DND-41 (cell line): Measurements from ENCODE around the gene CFAP91.
"Not testable (repeated sequence)": the region's sequence is repeated elsewhere in the genome, so short reads cannot be mapped to it uniquely, and the experiment has no call there.

ENCODE experiments used
- ATAC-seq: fragments of 200-7000 bp; cut with Tn5 transposase; 3 replicates; pipeline ENCODE4 v1.9.1; 2021; ENCODE audit warnings: low read depth; ENCODE audit not compliant: insufficient read depth
- DNase-seq: peaks from one replicate; pipeline ENCODE4 v3.0.0-alpha.2; 2020
- H2AFZ ChIP-seq: 2 replicates; pipeline ENCODE4 v1.6.0; 2012; ENCODE audit warnings: low read depth, low read length
- H3K27ac ChIP-seq: 2 replicates; pipeline ENCODE4 v1.5.1; 2012; ENCODE audit warnings: low read length, inconsistent platforms
- H3K27me3 ChIP-seq: fragments of 200-600 bp; sonication (generic); 2 replicates; pipeline ENCODE4 v1.6.0; 2012; ENCODE audit warnings: low read length, mild to moderate bottlenecking, inconsistent platforms; ENCODE audit not compliant: insufficient read depth, poor library complexity
- H3K36me3 ChIP-seq: 2 replicates; pipeline ENCODE4 v1.5.1; 2012; ENCODE audit warnings: low read length, inconsistent platforms; ENCODE audit not compliant: insufficient read depth
- H3K4me1 ChIP-seq: 2 replicates; pipeline ENCODE4 v1.5.1; 2012; ENCODE audit warnings: mild to moderate bottlenecking, low read length; ENCODE audit not compliant: insufficient read depth
- H3K4me2 ChIP-seq: 2 replicates; pipeline ENCODE4 v1.6.0; 2012; ENCODE audit warnings: mild to moderate bottlenecking, moderate library complexity, low read length, inconsistent platforms; ENCODE audit not compliant: insufficient read depth
- H3K4me3 ChIP-seq, 2 experiments: fragments of 200-600 bp in 1 of 2; shearing (Covaris generic) in 1 of 2; 2 replicates each; pipeline ENCODE4 v1.5.1; 2012 to 2016; ENCODE audit warnings: inconsistent platforms in 2 of 2, low read length in 2 of 2, mild to moderate bottlenecking in 2 of 2, low read depth in 1 of 2, moderate library complexity in 1 of 2
- H3K79me2 ChIP-seq: 2 replicates; pipeline ENCODE4 v1.6.0; 2012; ENCODE audit warnings: low read length, inconsistent platforms; ENCODE audit not compliant: insufficient read depth
- H3K9ac ChIP-seq: 2 replicates; pipeline ENCODE4 v1.6.0; 2012; ENCODE audit warnings: low read depth, mild to moderate bottlenecking, inconsistent platforms, low read length, moderate library complexity
- H3K9me3 ChIP-seq: 2 replicates; pipeline ENCODE4 v1.5.1; 2012; ENCODE audit warnings: low read length, moderate library complexity, mild to moderate bottlenecking, inconsistent platforms; ENCODE audit not compliant: insufficient read depth, severe bottlenecking
- H4K20me1 ChIP-seq: 2 replicates; pipeline ENCODE4 v1.6.0; 2012; ENCODE audit warnings: low read length; ENCODE audit not compliant: insufficient read depth
- CTCF ChIP-seq: IDR thresholded peaks from 2 replicates; pipeline ENCODE4 v1.5.1; 2012; ENCODE audit warnings: borderline replicate concordance, low read length, moderate library complexity, mild to moderate bottlenecking; ENCODE audit not compliant: poor library complexity, severe bottlenecking; ENCODE audit errors: extremely low read depth
- EZH2 ChIP-seq: IDR thresholded peaks from 3 replicates; pipeline ENCODE4 v1.6.1; 2012; ENCODE audit warnings: borderline replicate concordance, low read depth, mild to moderate bottlenecking, moderate library complexity, low read length, inconsistent platforms; ENCODE audit not compliant: severe bottlenecking

Gene CFAP91

DNA sequence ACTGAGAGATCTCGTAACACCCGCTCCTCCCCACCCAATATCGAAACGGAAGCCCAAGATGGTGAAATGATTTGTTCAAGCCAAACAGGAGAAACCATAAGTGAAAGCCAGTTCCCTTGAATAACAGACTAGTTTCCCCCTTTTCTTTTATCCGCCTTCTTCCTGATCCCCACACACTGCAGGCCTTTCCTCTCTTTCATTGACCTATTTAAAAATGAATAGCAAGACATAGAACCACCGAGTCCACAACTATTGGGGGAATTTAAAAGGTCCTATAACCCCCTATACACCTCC lies 25.2 kb upstream of the CFAP91 start:
- H3K27ac ChIP-seq = peak overlapping the region; percentile 92
- peak overlapping the region; percentile 16 to 65; a peak in 3 of 4 replicates for H3K4me3 ChIP-seq
- H3K4me1 ChIP-seq = peaks cover 29% of the 10 kb centered on the region
- H3K27me3 ChIP-seq = no peaks in the 10 kb centered on the region
- peaks cover 28% of the 10 kb centered on the region for H3K36me3 ChIP-seq
- DNase-seq (no peak), ATAC-seq (no peak)
- no peaks in the 10 kb centered on the region for H4K20me1 ChIP-seq
- peak overlapping the region; percentile 73 for H3K9ac ChIP-seq
- no peaks in the 10 kb centered on the region for H3K9me3 ChIP-seq
- TF ChIP-seq EZH2 = no peak
- no peak for TF ChIP-seq CTCF
- H3K4me2 ChIP-seq = peak overlapping the region; percentile 66
- peak overlapping the region; percentile 82 for H2AFZ ChIP-seq
- peaks cover 24% of the 10 kb centered on the region for H3K79me2 ChIP-seq

DNA sequence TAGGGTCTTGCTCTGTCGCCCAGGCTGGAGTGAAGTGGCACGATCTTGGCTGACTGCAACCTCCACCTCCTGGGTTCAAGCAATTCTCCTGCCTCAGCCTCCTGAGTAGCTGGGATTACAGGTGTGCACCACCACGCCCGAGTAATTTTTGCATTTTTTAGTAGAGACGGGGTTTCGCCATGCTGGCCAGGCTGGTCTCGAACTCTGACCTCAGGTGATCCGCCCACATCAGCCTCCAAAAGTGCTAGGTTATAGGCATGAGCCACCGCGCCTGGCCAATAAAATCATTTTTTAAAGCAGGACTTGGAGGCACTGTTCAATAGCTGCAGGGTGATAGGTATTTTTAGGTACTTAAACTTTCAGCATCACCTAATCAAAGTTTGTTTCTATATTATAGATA lies 24.6 kb upstream of the CFAP91 start:
- not testable (repeated sequence) for H3K9ac ChIP-seq, DNase-seq, H4K20me1 ChIP-seq, H3K9me3 ChIP-seq, ATAC-seq, H3K27me3 ChIP-seq, H3K27ac ChIP-seq
- Histone ChIP-seq H3K4me1 (peaks cover 29% of the 10 kb centered on the region), H3K36me3 (peaks cover 22% of the 10 kb centered on the region), H3K4me3 (peak overlapping the region in 1 of 2 experiments; percentile 65; a peak in 1 of 4 replicates), H3K79me2 (peaks cover 24% of the 10 kb centered on the region), H3K4me2 (peak overlapping the region; percentile 66), H2AFZ (0 out of 2 replicates have a peak overlapping the region, but pooled peaks have one; percentile 20)

- Histone ChIP-seq H4K20me1 (no peaks in the 10 kb centered on the region), H2AFZ (no peak overlapping the region), H3K9me3 (no peaks in the 10 kb centered on the region), H3K27me3 (no peaks in the 10 kb centered on the region), H3K79me2 (peaks cover 18% of the 10 kb centered on the region), H3K27ac (no peak overlapping the region), H3K4me1 (peaks cover 28% of the 10 kb centered on the region), H3K4me3 (no peak overlapping the region), H3K4me2 (no peak overlapping the region), H3K9ac (no peak overlapping the region), H3K36me3 (peaks cover 5% of the 10 kb centered on the region)
- DNase-seq (no peak), ATAC-seq (no peak)
- TF ChIP-seq EZH2 = no peak
- TF ChIP-seq CTCF = no peak
Observed at GRCh38 chr3:119679874-119680273, 22.9 kb upstream of the CFAP91 start.

DNA sequence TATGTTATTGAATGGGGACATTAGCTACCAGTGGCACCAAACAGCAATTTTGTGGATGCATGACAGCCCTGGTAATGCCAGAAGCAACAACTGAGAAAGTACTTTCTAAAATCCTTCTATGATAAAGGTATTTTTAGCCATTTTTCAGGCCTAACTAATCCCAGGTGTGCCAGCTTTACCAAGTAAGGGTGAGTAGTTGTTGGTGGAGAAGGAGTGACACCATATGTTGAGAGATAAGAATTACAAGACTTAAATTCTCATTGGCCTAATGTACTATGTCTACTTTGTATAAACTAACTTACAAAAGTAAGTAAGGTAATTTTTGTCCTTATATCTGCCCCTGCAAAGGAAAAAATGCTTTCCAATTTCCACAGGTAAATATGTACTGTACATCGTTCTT lies 21.5 kb upstream of the CFAP91 start:
- no peaks in the 10 kb centered on the region for H3K9me3 ChIP-seq

More for the DNA sequence above, 21.5 kb upstream of the CFAP91 start:
- no peak overlapping the region for H3K4me2 ChIP-seq
- DNase-seq = no peak
- no peak overlapping the region for H3K9ac ChIP-seq
- H3K27me3 ChIP-seq = no peaks in the 10 kb centered on the region
- H3K27ac ChIP-seq = no peak overlapping the region
- 0 out of 2 replicates have a peak overlapping the region, but pooled peaks have one; percentile 38 for H2AFZ ChIP-seq
- peaks cover 5% of the 10 kb centered on the region for H3K79me2 ChIP-seq
- H3K4me3 ChIP-seq = no peak overlapping the region
- H3K36me3 ChIP-seq = no peaks in the 10 kb centered on the region
- ATAC-seq = no peak
- H3K4me1 ChIP-seq = peaks cover 14% of the 10 kb centered on the region
- TF ChIP-seq EZH2 = no peak
- peak; percentile 50 for TF ChIP-seq CTCF
- no peaks in the 10 kb centered on the region for H4K20me1 ChIP-seq
